ENCODE measurements around the gene TFEC. TPM values are rescaled to one million over a fixed set of nuclear protein-coding genes. Genes with fewer than 3 reads are reported as not detected.
"Not testable (repeated sequence)": the region's sequence is repeated elsewhere in the genome, so short reads cannot be mapped to it uniquely, and the experiment has no call there.

Gene TFEC
- total RNA-seq, 1 donor from 2014 or later = not detected

- Mint-ChIP-seq H3K4me1 (ENCODE audit: unreplicated experiment) (peaks cover 10% of the 10 kb centered on the region), H3K9me3 (ENCODE audit: unreplicated experiment) (peaks cover 5% of the 10 kb centered on the region), H3K36me3 (ENCODE audit: unreplicated experiment) (no peaks in the 10 kb centered on the region), H3K27me3 (ENCODE audit: unreplicated experiment) (no peaks in the 10 kb centered on the region), H3K27ac (ENCODE audit: unreplicated experiment) (peak overlapping the region; percentile 28), H3K4me3 (ENCODE audit: unreplicated experiment) (no peak overlapping the region)
- no peak for DNase-seq (ENCODE audit: extremely low spot score, unreplicated experiment)
- TF ChIP-seq CTCF (IDR thresholded peaks at IDR 0.05) = no peak
Measured at GRCh38 chr7:116062666-116063065, 32.1 kb upstream of the TFEC start.

- DNase-seq (ENCODE audit: extremely low spot score, unreplicated experiment) = no peak
- TF ChIP-seq CTCF (IDR thresholded peaks at IDR 0.05) = no peak
- H3K36me3 Mint-ChIP-seq (ENCODE audit: unreplicated experiment) = peaks cover 6% of the 10 kb centered on the region
- no peak overlapping the region for H3K27ac Mint-ChIP-seq (ENCODE audit: unreplicated experiment)
- peaks cover 2% of the 10 kb centered on the region for H3K4me1 Mint-ChIP-seq (ENCODE audit: unreplicated experiment)
- no peaks in the 10 kb centered on the region for H3K27me3 Mint-ChIP-seq (ENCODE audit: unreplicated experiment)
- H3K4me3 Mint-ChIP-seq (ENCODE audit: unreplicated experiment) = no peak overlapping the region
- H3K9me3 Mint-ChIP-seq (ENCODE audit: unreplicated experiment) = peaks cover 19% of the 10 kb centered on the region
Measured at GRCh38 chr7:116052006-116052405, 21.4 kb upstream of the TFEC start.

- not testable (repeated sequence) for H3K27ac Mint-ChIP-seq (ENCODE audit: unreplicated experiment); H3K4me1 Mint-ChIP-seq (ENCODE audit: unreplicated experiment); H3K4me3 Mint-ChIP-seq (ENCODE audit: unreplicated experiment); H3K27me3 Mint-ChIP-seq (ENCODE audit: unreplicated experiment); DNase-seq (ENCODE audit: extremely low spot score, unreplicated experiment); H3K36me3 Mint-ChIP-seq (ENCODE audit: unreplicated experiment)
- peaks cover 19% of the 10 kb centered on the region for H3K9me3 Mint-ChIP-seq (ENCODE audit: unreplicated experiment)
Measured at GRCh38 chr7:116047261-116047660, 16.7 kb upstream of the TFEC start.

- peaks cover 2% of the 10 kb centered on the region for H3K4me1 Mint-ChIP-seq (ENCODE audit: unreplicated experiment)
- H3K27ac Mint-ChIP-seq (ENCODE audit: unreplicated experiment) = no peak overlapping the region
- H3K9me3 Mint-ChIP-seq (ENCODE audit: unreplicated experiment) = peaks cover 19% of the 10 kb centered on the region
- TF ChIP-seq CTCF (IDR thresholded peaks at IDR 0.05) = no peak
- peaks cover 6% of the 10 kb centered on the region for H3K36me3 Mint-ChIP-seq (ENCODE audit: unreplicated experiment)
- H3K4me3 Mint-ChIP-seq (ENCODE audit: unreplicated experiment) = no peak overlapping the region
- H3K27me3 Mint-ChIP-seq (ENCODE audit: unreplicated experiment) = no peaks in the 10 kb centered on the region
- DNase-seq (ENCODE audit: extremely low spot score, unreplicated experiment) = no peak
Measured at GRCh38 chr7:116045532-116045931, 15.0 kb upstream of the TFEC start.

DNA sequence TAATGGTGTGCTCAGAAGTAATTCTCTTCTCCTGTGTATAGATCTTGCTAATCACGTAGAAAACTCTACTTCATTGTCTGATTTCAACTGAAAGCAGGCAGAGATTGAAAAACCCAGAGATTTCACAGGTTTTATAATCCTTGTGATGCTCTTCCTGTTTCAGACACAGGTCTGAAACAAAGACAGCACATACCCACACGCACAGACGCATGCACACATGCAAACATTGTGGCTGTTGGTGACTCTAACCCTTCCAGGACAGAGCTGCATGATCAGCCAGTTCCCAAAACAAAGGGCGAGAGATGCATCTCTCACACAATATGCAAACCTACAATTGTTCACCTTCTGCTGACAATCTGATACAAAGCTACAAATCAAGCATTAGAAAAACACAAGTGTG, 11.1 kb upstream of the TFEC start:
- no peak overlapping the region for H3K4me3 Mint-ChIP-seq (ENCODE audit: unreplicated experiment)
- H3K27me3 Mint-ChIP-seq (ENCODE audit: unreplicated experiment) = no peaks in the 10 kb centered on the region
- H3K27ac Mint-ChIP-seq (ENCODE audit: unreplicated experiment) = no peak overlapping the region
- H3K36me3 Mint-ChIP-seq (ENCODE audit: unreplicated experiment) = no peaks in the 10 kb centered on the region
- no peak for TF ChIP-seq CTCF (IDR thresholded peaks at IDR 0.05)
- H3K9me3 Mint-ChIP-seq (ENCODE audit: unreplicated experiment) = no peaks in the 10 kb centered on the region
- H3K4me1 Mint-ChIP-seq (ENCODE audit: unreplicated experiment) = peaks cover 2% of the 10 kb centered on the region
- no peak for DNase-seq (ENCODE audit: extremely low spot score, unreplicated experiment)

GRCh38 chr7:116037401-116037800, 6.8 kb upstream of the TFEC start:
- H3K27ac Mint-ChIP-seq (ENCODE audit: unreplicated experiment) = no peak overlapping the region
- DNase-seq (ENCODE audit: extremely low spot score, unreplicated experiment) = no peak
- H3K9me3 Mint-ChIP-seq (ENCODE audit: unreplicated experiment) = no peaks in the 10 kb centered on the region
- H3K4me1 Mint-ChIP-seq (ENCODE audit: unreplicated experiment) = no peaks in the 10 kb centered on the region
- H3K4me3 Mint-ChIP-seq (ENCODE audit: unreplicated experiment) = no peak overlapping the region
- no peaks in the 10 kb centered on the region for H3K27me3 Mint-ChIP-seq (ENCODE audit: unreplicated experiment)
- no peaks in the 10 kb centered on the region for H3K36me3 Mint-ChIP-seq (ENCODE audit: unreplicated experiment)
- TF ChIP-seq CTCF (IDR thresholded peaks at IDR 0.05) = no peak

Data from osteocyte (in vitro differentiated cells).